HG03565 (cell line): ENCODE data around the gene BROX.

Source experiments
- ATAC-seq: cut with Tn5 transposase; IDR thresholded peaks from one replicate; pipeline ENCODE4 v1.9.1; 2021; ENCODE audit warnings: mild to moderate bottlenecking, moderate library complexity; ENCODE audit not compliant: unreplicated experiment

BROX gene

DNA sequence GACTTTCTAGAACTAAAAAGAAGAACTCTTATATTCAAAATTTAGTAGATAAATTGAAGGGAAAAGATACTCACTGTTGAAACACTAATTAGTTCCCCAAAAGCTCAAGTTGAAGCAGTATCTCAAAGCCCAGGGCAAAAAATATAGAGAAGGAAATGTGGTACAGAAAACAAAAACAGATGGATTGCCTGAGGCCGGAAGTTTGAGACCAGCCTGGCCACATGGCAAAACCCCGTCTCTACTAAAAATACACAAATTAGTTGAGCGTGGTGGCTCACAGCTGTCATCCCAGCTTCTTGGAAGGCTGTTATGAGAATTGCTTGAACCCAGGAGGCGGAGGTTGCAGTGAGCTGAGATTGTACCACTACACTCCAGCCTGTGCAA lies 60.6 kb downstream of the BROX start:
- ATAC-seq = peak; percentile 83

GRCh38 chr1:222777463-222777862 lies 65.1 kb downstream of the BROX start:
- ATAC-seq = no peak

- no peak for ATAC-seq
Measured at GRCh38 chr1:222777977-222778376, 65.6 kb downstream of the BROX start.

- no peak for ATAC-seq
Measured at GRCh38 chr1:222781251-222781650, 68.9 kb downstream of the BROX start.

DNA sequence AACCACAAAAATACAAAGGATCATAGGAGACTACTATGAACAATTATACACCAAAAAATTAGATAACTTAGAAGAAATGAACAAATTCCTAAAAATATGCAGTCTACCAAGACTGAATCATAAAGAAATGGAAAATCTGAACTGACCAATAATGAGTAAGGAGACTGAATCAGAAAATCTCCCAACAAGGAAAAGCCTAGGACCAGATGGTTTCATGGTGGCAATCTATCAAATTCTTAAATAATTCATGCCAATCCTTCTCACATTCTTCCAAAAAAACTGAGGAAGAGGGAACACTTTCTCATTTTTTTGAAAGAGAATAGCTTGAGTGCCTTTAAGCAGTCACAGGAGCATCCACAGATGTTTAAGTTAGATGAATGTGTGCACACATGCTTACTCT lies 70.7 kb downstream of the BROX start:
- no peak for ATAC-seq

DNA sequence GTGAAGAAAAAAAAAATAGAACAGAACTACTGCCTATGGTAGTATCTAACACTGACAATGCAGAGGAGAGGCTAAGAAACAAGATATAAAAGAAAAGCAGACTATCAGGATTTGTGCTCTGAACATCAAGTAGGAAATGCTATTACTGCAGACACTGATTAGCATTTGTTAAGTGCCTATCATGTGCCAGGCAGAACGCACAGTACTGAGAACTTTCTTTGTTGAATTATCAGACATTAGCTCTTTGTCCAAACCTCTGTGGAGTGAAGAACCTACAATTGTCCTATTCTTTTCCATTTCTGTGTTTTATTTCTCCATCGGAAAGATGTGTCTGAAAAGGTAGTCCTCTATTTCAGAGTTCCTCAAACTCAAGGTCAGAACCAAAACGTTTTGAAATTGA lies 72.0 kb downstream of the BROX start:
- no peak for ATAC-seq
